HG03039 (cell line): Measurements from ENCODE around the gene ZC3H10.
"Not testable (repeated sequence)": the region's sequence is repeated elsewhere in the genome, so short reads cannot be mapped to it uniquely, and the experiment has no call there.

ENCODE experiments used
- ATAC-seq: cut with Tn5 transposase; IDR thresholded peaks from one replicate; pipeline ENCODE4 v1.9.1; 2021; ENCODE audit warnings: mild to moderate bottlenecking, moderate library complexity; ENCODE audit not compliant: unreplicated experiment

ZC3H10 gene

GRCh38 chr12:56153678-56154065, 35.6 kb downstream of the ZC3H10 start:
- ATAC-seq = no peak

GRCh38 chr12:56154246-56154771, 36.2 kb downstream of the ZC3H10 start:
- ATAC-seq = no peak

- ATAC-seq = no peak
Measured at GRCh38 chr12:56154818-56155217, 36.8 kb downstream of the ZC3H10 start.

- no peak for ATAC-seq
Measured at GRCh38 chr12:56155256-56155845, 37.3 kb downstream of the ZC3H10 start.

- not testable (repeated sequence) for ATAC-seq
Measured at GRCh38 chr12:56156464-56157200, 38.6 kb downstream of the ZC3H10 start.

- ATAC-seq = peak; percentile 21
Measured at GRCh38 chr12:56157201-56158028, 39.3 kb downstream of the ZC3H10 start.

GRCh38 chr12:56158029-56158925, 40.2 kb downstream of the ZC3H10 start, which contains the start of gene MYL6:
MYL6 (plus strand) TSS chr12:56158359; CDS start chr12:56158402, 43 bp downstream.
- ATAC-seq = peak; percentile 75

GRCh38 chr12:56158926-56159461, 40.9 kb downstream of the ZC3H10 start:
- ATAC-seq = no peak

- ATAC-seq = no peak
Measured at GRCh38 chr12:56159482-56160192, 41.6 kb downstream of the ZC3H10 start.

GRCh38 chr12:56160193-56160763, 42.2 kb downstream of the ZC3H10 start:
- no peak for ATAC-seq

GRCh38 chr12:56160894-56161689, 43.0 kb downstream of the ZC3H10 start:
- no peak for ATAC-seq

- ATAC-seq = no peak
Measured at GRCh38 chr12:56161690-56162351, 43.8 kb downstream of the ZC3H10 start.

- no peak for ATAC-seq
Measured at GRCh38 chr12:56162468-56163290, 44.6 kb downstream of the ZC3H10 start.

GRCh38 chr12:56163533-56164344, 45.7 kb downstream of the ZC3H10 start:
- no peak for ATAC-seq

- ATAC-seq = no peak
Measured at GRCh38 chr12:56164345-56164729, 46.3 kb downstream of the ZC3H10 start.

- ATAC-seq = no peak
Measured at GRCh38 chr12:56165369-56165768, 47.3 kb downstream of the ZC3H10 start.
